Stimulated activated CD4-positive, alpha-beta T cell treated with anti-CD3 and anti-CD28 coated beads, Interleukin-1b, Interleukin-23, amount 100 ng/mL, for 48 hours (primary cell): Measurements from ENCODE around the gene ABCA7.
A peak's percentile ranks its signal among the peaks of the same experiment; 100 is the strongest.
"Not testable (repeated sequence)": the region's sequence is repeated elsewhere in the genome, so short reads cannot be mapped to it uniquely, and the experiment has no call there.

Experiments used
- DNase-seq: peaks from one replicate; pipeline ENCODE4 v3.0.0-alpha.2; 2020

The ABCA7 gene

DNA sequence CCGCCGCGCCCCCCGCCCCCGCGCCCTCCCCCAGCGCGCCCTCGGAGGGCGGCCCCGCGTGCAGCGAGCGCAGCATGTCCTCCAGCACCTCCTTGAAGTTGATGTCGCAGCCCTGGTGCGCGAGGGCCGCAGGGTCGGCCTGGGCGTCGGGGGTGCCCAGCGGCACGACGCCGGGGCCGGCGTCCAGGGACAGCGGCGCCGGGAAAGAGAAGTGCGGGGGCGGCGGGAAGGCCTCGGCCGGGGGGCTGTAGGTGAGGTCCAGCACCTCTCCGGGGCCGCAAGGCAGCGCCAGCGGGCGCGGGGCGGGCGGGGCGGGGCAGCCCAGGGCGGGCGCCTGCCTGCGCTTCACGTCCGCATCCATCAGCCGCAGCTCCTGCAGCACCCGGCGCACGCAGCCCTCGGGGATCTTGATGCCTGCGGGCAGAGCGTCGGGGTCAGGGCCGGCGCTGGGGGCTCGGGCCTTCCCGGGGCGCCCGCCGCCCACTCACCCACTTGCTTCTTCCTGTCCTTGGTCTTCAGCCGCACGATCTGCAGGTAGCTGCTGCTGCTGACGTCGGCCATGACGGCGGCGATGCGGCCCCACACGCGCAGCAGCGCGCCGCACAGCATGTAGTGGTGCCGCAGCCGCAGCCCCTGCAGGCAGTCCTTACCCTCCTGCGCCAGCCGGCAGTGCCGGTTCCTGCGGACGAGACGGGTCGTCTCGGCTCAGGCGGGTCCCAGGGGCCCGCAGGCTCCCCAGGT is 68.6 kb downstream of the ABCA7 start:
- DNase-seq: no peak

DNA sequence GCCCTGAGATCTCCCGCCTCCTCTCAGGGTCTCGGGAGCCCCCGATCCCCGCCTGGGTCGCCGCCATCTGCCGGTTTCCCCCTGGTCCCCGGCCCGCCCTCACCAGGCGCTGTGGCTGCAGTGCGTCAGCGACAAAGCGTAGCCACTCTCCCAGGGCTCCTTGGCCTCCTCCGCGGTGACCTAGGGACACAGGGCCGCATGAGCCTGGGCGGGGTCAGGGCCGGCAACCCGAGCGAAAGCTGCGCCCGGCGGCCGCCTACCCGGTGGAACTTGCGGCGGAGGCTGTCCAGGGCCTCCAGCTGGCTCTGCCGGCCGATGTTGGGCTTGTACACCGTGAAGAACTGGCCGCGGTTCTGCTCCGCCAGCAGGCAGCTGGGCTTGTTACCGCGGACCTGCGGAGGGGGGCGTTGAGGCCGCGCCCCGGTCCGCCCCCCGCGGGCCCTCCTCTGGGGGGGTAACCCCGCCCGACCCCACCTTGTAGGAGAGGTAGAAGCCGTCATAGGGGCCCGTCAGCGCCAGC is 69.2 kb downstream of the ABCA7 start:
- DNase-seq: no peak

DNA sequence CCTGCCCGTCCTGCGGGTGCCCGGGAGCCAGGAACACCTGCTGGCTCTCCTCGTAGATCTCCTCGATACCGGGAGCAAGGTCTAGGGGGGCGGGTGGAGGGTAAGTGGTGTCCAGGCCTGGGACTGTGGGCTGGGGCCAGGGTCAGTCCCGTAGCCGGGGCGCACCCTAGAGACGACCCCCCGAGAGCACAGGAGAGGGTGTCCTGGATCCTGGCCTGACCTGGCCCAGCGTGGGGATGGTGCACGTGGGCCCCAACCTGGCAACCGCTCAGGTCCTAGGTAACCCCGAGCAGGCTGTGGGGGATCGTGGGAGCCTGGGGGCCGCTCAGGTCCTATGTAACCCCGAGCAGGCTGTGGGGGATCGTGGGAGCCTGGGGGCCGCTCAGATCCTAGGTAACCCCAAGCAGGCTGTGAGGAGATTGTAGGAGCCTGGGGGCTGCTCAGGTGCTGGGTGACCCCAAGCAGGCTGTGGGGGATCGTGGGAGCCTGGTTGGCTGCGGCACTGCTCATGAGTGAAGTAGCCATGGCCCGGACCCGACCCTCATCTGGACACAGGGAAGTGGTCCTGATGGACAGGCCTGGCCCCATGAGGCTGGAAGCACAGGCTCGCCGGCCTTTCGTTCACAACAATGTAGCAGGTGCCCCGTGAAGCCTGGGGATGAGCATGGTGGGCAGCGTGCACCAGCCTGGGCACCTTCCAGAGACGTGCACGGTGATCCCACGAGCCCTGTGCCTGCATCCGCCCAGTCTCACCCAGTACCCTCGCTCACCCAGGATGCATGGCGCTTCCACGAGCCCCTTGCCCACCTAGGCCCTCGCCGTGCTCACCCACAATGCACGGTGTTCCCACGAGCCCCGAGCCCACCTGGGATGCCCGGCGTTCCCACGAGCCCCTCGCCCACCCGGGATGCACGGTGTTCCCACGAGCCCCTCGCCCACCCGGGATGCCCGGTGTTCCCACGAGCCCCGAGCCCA is 70.1 kb downstream of the ABCA7 start:
- no peak for DNase-seq

DNA sequence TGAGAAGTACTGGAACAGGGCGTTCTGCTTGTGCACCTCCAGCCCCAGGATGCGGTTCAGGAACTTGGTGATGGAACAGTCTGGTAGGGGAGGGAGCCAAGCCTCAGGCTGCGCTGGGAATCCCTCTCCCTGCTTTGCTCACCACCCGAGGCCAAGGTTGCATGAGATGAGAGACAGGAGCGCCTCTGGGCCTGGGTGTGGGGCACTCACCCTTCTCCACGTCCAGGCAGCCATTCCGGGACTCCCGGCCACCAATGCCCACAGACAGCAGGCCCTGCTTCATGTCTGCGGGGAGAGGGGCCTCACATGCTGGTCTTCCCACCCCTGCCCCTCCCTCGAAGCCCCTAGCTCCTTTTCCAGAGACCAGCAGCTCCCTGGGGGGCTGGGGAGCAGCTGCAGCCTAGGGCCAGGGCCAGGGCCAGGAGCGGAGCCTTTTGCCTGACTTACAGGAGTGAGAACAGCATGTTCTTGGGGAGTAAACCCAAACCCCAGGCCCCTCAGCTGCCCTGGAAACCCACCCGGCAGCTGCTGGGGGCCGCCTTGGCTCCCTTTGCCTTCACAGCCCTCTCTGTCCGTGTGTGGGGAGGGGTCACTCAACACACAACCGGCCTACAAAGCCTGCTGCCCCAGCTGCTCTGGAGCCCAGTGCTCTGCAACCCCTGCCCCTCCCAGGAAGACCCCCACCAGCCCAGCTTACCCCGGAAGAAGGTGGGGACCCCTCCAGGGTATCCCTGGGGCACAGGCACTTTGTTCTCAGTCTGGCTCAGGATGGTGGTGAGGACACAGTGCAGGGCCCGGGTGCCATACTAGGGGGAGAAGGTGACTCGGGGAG is 71.1 kb downstream of the ABCA7 start:
- DNase-seq: no peak

DNA sequence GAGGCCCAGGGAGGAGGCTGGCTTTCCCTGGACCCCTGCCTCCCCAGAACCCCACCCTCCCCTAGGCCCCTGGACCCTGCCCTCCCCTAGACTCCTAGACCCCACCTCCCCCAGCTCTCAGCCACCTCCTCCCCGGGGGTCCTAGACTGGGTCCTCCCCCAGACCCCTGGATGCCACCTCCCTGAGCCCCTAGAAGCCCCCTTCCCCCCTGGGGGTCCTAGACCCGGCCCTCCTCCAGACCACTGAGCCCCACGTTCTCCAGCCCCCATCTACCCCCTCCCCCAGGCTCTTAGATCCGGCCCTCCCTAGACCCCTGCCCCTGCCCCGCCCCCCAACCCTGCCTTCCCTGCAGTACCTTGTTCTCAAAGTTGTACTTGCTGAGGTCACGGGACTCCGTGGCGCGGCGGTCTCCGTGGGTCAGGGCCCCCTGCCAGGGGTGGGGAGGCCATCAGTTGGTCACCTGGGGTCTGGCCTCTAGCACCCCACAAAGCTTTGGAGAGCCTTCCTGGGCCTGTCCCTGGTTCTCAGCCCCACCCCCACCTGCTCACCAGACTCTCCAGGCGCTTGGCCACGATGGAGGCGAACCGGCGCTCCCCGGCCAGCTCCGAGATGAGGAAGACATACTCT is 71.8 kb downstream of the ABCA7 start:
- no peak for DNase-seq

DNA sequence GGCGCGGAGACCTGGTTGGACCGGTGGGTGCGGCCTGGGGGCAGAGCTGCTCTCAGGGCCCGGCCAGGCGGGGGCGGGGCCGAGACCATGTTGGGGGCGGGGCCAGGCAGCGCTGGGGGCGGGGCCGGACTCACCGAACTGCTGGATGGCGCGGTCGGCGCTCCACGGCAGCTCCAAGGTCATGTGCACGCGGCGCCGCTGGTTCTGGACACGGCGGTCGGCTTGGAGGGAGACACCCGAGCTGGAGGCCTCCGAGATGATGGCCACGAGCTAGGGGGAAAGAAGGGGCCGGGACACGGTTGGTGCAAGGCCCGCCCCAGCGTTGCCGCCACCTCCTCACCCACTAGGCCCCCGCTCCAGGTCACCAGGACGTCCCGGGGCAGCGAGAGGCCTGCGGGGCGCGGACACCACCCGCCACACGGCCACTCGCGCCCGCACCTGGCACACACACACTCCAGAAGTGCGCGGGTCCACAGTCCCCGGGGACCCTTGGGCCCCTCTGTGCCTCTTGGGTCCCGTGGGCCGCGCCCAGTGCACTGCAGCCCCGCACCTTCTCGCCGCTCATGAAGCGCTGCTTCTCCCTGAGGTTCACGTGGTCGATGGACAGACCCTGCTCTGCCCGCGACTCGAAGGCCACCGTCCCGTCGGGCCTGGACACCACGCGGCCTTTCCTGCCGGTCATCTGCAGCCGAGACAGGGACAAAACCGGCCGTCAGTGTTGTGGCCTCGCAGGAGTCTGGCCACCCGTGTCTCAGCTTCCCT is 72.5 kb downstream of the ABCA7 start:
- DNase-seq: no peak

DNA sequence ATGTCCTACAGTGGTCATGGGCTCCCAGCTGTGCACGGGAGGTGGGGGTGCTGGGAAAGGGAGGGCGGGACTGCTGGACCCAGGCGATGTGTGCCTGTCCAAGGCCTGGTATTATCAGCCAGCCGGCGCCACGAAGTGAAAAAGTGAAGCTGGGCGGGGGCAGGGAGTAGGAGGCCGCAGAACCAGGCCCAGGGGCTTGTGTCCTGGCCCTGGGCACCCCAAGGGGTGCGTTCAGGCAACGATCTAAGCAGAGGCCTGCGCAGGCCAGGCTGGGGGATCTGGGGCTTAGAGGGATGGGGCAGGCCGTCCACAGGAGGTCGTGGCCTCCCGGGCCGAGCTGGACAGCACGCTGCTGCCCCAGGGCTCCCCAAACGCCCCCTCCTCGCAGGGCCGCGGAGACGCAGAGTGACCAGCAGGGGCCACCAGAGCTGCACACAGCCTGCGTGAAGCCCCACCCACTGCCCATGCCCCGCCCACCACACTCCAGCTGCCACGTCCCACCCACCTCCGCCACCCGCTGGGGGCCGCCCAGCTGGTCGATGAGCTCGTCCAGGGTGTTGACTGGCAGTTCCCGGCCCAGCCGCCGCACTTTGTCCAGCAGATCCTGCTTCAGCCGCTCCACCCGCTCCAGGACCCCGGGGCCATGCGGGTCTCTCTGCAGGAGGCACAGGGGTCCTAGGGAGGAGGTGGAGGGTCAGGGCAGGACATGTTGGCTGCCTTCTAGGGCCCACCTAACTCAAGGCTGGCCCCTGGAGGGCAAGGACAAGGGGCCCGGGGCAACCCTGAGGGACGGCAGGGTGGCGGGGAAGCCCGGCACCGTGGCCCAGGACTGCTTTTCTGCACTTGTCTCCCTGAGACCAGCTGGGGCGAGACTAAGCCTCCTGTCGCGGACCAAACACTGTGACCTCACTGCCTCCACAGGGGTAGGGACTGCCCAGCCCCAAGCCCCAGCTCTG is 73.4 kb downstream of the ABCA7 start:
- peak; percentile 81 for DNase-seq

DNA sequence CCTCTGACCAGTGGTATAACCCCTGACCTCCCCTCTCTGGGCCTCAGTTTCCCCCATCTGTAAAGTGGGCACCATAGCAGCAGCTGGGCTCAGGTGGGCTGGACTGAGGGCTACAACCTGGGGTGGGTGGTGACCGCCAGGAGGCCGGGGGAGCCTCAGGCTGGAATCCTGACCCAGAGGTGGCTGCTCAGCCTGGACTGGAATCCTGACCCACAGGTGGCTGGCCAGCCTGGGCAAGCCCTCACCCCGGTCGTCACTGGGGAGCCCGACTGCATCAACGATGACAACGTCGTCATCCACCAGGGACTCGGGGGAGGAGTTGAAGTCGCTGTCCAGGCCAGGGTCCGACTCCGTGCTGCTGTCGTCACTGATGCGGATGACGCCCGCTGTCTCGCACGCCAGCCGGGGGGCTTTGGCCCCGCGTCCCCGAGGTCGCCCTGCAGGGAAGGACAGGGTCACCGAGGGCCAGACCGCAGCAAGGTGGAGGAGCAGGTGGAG is 74.1 kb downstream of the ABCA7 start:
- DNase-seq: no peak

DNA sequence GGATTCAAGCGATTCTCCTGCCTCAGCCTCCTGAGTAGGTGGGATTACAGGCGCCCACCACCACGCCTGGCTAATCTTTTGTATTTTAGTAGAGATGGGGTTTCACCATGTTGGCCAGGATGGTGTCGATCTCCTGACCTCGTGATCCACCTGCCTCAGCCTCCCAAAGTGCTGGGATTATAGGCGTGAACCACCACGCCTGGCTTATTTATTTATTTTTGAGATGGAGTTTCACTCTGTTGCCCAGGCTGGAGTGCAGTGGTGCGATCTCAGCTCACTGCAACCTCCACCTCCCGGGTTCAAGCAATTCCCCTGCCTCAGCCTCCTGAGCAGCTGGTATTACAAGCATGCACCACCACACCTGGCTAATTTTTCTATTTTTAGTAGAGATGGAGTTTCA is 74.8 kb downstream of the ABCA7 start:
- not testable (repeated sequence) for DNase-seq
